CD4-positive, alpha-beta T cell treated with Interleukin-15 for 4 hours (primary cell): ENCODE data around the gene PGAP1.

ENCODE experiments used
- DNase-seq: peaks from one replicate; pipeline ENCODE4 v3.0.0-alpha.2; 2020; ENCODE audit warnings: low spot score

PGAP1 gene

DNA sequence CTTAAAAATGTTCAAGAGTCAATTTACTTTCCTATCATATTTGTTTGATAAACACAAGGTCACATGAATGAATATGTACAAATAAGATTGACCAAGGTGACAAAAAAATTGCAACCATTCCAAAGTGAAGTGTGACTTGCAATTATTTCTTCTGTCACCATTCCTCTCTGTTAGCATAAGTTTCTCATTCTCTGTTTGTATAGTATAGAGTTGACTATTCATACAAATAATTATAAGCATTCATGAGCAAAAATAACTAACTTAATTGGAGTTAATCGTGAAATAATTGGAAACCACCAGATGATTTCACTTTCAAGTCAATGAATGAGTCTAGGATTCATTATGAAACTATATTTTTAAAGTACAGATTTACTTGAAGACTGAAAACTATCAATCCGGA lies 42.1 kb downstream of the PGAP1 start:
- no peak for DNase-seq

GRCh38 chr2:196876364-196876763 lies 50.1 kb downstream of the PGAP1 start:
- DNase-seq = no peak

DNA sequence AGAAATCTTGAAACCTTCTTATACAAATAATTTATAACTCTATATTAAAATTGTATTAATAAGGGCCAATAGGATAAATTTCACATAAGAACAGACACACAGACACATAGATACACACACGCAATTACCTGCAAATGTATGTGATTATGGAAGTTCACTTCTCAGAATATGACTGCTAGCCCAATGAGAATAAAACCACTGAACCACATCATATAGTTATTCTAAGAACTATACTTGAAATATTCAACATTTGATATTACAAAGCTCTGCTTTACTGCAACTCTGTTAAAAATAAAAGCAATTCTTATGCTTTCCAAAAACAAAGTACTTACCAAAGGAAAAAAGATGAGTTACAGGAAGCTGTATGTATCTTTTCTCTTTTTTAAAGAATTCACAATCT lies 51.1 kb downstream of the PGAP1 start:
- DNase-seq = no peak

- no peak for DNase-seq
Measured at GRCh38 chr2:196873511-196873910, 53.0 kb downstream of the PGAP1 start.

GRCh38 chr2:196854629-196855028 lies 71.9 kb downstream of the PGAP1 start:
- DNase-seq = no peak

DNA sequence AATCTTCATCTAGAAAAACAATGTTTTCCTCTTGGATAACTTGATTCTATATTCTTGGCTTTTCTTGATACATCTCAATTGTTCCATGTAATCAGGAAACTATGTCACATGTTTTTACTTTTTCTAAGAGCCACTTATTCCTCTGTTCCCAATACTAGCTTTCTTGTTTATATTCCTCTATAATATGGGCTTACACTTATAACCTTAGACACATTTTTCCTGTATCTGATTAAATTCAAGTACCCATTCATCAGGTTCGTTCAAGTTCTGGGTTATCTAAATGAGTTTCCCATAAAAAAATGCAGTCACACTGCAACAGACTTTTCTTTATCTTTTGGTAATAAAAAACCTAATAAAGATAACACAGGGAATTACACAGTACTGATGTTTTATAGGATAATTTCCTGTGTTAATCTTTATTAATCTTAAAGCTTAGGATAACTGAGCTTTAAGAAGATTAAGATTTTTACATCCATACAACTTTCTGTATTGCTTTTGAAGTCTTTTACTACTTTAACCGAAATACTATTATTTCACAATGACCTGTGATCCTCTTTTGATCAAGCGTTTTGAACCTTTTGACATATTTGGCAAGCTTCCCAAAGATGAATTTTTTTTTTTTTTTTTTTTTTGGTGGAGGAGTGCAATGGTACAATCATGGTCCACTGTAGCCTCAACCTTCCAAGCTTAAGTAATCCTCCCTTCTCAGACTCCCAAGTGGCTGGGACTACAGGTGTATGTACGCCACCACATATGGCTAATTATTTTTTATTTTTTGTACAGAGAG lies 73.0 kb downstream of the PGAP1 start:
- DNase-seq = no peak

- no peak for DNase-seq
Measured at GRCh38 chr2:196851088-196851487, 75.4 kb downstream of the PGAP1 start.

GRCh38 chr2:196849895-196850294 lies 76.6 kb downstream of the PGAP1 start:
- no peak for DNase-seq

DNA sequence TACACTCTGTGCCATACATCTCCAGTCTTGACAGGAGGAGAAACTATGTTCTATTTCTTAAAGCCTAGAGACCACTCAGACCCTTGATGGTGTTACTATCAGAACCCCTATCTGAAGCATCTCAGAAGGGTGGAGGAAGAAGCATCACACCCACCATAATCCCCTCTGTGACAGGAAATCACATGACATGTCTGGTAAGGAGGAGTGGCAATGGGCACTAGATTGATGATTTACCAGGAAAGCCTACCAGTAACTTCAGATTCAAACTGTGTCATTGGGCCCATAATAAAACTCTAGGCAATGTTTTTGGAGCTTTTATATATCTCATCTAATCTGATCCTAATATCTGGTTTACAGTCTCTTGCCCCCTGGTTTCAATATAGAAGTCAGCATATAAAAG lies 80.2 kb downstream of the PGAP1 start:
- DNase-seq = no peak

DNA sequence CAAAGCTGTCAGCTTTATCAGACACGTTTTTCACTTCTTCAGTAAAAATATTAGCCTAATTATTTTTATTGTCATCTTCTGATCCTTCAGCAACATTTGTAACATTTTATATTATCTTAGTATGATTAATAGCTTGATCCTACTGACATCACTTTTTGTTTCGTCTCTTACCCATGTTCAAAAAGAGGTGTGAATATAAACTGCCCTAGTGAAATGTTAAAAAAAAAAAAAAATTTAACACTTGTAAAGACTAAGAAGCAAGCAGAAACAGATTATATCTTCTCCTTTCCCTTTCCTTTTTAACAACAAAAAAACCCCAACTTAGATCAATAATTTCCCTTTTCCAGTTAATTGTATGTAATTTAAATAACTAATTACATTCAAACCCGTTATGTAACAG lies 81.1 kb downstream of the PGAP1 start:
- no peak for DNase-seq

GRCh38 chr2:196840171-196840570 lies 86.3 kb downstream of the PGAP1 start:
- no peak for DNase-seq

DNA sequence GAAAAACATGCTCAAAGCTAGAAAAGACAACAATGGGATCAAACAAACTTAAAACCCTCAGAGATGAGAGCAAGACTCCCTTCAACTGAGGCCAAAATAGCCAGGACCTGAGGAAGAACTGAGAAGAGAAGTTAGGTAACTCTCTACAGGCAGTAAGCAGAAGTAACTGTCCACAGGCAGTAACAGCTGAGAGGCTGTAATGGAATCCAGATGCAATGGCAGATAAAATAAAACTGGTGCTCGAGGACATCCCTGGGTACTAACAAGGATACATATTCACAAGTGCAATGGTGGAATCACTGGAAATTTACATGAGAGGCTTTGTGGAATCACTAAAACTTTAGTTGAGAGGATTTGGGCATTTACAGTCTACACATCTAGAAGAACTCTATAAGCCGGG lies 86.9 kb downstream of the PGAP1 start:
- DNase-seq = no peak

- no peak for DNase-seq
Measured at GRCh38 chr2:196836440-196836839, 90.1 kb downstream of the PGAP1 start.

- DNase-seq = no peak
Measured at GRCh38 chr2:196830701-196831100, 95.8 kb downstream of the PGAP1 start.

DNA sequence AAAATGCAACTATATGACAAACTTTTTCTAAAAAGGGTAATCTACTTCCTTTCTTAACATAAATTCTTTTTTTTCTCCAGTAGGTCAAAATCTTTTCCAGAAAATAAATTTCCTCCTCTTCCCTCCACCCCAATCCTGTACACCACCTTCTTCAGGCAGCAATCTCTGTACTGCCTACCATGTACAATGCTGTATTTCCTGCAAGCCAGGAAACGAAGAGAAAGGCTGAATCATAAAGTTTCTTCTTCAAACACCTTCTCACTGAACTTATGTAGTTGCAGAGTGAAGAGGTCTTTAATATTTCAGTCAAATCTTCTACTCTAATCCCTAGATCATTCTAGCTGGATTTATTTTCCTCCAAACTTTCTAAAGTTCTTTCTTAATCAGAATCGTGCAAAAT lies 99.2 kb downstream of the PGAP1 start:
- DNase-seq = no peak

DNA sequence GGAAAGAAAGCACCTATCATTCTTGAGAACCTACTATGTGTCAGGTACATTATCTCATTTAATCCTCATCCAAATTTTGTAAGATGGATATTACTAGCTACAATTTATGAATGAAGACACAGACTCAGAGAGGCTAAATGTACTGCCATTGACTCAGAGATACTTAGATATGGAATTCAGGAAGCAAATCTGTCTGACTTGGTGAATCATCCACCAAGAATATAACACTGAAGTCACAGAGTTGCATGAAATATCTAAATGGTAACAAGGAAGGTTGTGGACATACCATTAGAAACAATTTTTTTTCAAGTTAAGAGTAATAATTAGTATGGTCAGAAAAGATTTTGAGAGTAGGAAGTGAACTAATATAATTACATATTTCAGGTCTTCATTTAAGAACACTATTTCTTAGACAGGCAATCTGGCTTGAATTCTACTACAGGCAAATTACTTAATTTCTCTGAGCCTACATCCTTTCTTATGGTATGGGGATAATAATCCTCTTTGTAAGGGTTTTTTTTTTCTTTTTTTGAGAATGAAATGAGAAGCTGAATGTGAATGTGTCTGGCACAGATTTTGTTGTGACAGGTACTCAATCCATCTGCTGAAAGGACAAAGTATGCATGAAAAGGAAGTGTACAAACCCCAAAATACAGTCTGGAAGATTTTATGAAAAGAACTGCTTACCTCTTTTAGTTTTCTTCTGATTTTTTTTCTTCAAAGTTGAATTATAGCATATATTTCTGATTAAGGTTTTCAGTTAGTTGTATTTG lies 102.6 kb downstream of the PGAP1 start:
- DNase-seq = no peak

GRCh38 chr2:196821195-196821594 lies 105.3 kb downstream of the PGAP1 start:
- no peak for DNase-seq

DNA sequence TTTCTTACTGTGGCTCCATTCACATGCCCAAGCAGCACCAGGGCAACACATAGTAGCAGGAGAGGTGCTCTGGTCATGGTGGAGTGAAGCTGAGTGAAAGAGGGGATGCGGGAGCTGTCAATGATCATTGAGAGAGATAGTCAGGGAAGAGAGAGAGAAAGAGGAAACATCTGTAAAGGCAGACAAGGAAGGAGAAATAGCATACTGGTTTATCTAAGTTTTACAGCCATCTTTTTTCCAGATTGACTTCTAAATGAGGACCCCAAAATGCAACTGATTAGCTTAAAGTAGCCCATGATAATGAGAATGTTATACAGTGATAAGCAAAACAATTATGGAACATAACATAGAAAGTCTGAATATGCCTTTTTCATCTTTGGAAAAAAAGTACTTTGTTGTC lies 117.2 kb downstream of the PGAP1 start, which contains the start of gene C2orf66:
Gene C2orf66, minus strand, starts transcription at position 96 of the 400 bp plus-strand sequence. Its CDS starts 19 bp downstream, at position 77.
- DNase-seq = no peak

GRCh38 chr2:196808083-196808665 lies 118.3 kb downstream of the PGAP1 start:
- DNase-seq = no peak

- DNase-seq = no peak
Measured at GRCh38 chr2:196804381-196804780, 122.1 kb downstream of the PGAP1 start.

GRCh38 chr2:196802401-196802800 lies 124.1 kb downstream of the PGAP1 start:
- no peak for DNase-seq

DNA sequence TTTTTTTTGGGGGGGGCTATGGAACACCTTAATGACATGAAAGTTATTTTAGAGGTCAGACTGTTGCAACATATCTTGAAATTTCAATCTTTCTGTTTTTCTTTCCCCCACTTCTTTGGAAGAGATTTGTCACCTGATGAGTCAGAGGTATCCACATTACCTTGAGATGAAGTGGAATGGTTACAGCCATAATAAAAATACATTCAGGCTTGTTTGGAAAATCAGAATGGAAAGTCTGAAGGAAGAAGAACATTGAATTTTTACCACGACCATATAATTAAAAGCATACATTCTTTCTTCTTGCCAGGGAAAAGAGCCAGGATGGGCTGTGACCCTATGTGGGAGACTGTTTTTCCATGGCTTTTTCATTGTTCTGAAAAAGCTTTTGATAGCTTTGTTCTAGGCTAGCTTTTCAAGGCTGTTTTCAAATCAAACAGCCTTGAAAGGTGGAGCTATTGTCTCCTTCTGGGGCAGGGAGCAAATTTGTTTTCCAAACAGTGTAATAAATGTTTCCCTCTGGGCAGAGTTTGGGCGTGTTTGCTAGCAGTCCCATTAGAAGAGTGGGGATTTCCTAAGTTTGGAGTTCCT lies 124.7 kb downstream of the PGAP1 start:
- DNase-seq = no peak

- DNase-seq = no peak
Measured at GRCh38 chr2:196798980-196799379, 127.5 kb downstream of the PGAP1 start.
